Measurements from ENCODE around the gene CHTF18.
"Not testable (repeated sequence)": the region's sequence is repeated elsewhere in the genome, so short reads cannot be mapped to it uniquely, and the experiment has no call there.

CHTF18 gene

DNA sequence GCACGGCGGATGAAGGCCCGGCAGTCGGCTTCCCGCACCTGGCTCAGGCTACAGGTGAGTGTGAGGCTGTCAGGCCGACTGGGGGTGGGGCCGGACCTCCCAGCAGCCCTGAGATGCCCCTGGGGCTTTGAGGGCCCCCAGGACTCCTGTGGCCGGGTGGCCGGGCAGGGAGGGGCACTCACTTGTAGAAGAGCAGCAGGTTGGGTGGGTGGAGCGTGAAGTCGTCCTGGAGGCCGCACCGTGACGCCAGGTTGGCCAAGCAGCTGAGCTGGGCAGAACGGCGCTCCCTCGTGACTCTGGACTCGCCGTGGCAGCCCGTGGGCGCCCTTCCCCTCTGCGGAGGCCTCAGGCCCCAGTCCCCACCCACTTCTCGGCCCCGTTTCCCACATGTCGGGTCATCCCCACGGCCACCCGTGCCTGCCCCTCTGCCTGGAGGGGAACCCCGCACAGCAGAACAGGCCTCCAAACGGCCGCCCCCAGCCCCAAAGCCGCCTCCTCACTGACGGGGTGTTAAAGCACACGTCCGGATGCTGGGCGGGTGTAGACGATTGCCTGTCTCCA, 13.1 kb upstream of the CHTF18 start:
- no peak for DNase-seq (ENCODE audit: low read depth in 3 of 3)

- not testable (repeated sequence) for DNase-seq (ENCODE audit: low read depth in 3 of 3)
Observed at GRCh38 chr16:776298-776697, 12.1 kb upstream of the CHTF18 start.

DNA sequence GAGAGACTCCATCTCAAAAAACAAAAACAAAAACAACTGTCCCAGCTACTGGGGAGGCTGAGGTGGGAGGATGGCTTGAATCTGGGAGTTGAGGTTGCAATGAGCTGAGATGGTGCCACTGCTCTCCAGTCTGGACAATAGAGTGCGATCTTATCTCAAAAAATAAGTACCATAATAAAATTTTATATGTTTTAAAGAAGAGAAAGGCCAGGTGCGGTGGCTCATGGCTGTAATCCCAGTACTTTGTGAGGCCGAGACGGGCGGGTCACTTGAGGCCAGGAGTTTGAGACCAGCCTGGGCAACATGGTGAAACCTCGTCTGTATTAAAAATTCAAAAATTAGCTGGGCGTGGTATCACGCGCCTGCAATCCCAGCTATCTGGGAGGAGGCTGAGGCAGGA, 11.6 kb upstream of the CHTF18 start:
- no peak for DNase-seq (ENCODE audit: low read depth in 3 of 3)

DNA sequence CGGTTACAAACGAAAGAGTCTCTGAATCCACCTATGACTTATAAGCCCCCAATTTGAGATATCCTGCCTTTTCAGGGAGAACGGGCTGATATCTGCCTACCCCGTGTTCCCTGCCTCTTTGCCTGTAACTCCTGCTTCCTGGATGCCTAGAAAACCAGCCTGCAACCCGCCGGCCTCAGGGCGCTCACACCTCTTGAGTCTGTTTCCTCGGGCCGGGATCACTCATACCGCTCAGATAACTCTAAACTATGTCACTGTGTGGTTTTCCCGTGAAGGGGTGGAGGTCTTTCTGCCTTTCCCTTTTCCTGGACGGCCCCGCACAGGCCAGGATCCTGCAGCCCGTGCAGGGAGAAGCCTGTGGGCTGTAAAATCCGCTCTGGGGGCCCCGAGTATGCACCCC, 10.6 kb upstream of the CHTF18 start:
- DNase-seq (ENCODE audit: low read depth in 3 of 3): no peak

DNA sequence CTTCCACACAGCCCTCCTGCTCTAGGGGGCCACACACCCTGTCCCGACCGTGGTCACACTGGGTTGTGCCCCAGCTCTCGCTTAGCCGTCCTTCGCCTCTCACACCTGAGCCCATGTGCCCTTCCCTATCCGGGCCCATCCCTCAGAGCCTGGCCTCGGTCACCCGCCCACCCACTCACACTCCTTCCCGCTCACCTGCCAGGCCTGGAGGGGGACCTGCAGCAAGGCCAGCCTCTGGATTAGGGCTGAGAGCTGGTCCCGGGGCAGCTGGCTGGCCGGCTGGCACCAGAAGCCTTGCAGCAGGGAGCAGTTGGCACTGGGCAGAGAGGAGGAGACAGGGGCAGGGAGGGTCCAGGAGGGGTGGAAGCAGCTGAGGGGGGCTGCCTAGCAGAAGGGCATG, 10.0 kb upstream of the CHTF18 start:
- DNase-seq (ENCODE audit: low read depth in 3 of 3): no peak

GRCh38 chr16:778909-779527, 9.4 kb upstream of the CHTF18 start:
- DNase-seq (ENCODE audit: low read depth in 3 of 3): no peak

DNA sequence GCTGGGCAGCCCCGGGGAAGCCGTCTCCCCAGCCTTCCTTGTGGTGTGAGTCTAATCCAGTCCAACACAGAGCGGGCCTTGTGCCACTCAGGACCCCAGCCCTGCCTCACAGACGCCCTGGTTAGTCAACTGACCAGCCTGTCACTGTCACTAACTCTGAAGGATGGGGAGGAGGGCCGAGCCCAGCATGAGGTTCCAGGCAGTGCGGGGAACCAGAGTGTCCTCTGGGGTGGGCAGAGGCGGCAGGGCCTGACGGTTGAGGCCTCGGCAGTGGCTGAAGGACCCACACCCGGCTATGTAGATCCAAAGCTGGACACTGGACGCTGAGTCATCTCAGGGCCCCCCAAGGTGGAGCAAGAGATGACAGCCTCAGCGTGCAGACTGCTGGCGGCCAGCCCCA, 8.9 kb upstream of the CHTF18 start:
- no peak for DNase-seq (ENCODE audit: low read depth in 3 of 3)

GRCh38 chr16:780296-780695, 8.1 kb upstream of the CHTF18 start:
- no peak for DNase-seq (ENCODE audit: low read depth in 3 of 3)

DNA sequence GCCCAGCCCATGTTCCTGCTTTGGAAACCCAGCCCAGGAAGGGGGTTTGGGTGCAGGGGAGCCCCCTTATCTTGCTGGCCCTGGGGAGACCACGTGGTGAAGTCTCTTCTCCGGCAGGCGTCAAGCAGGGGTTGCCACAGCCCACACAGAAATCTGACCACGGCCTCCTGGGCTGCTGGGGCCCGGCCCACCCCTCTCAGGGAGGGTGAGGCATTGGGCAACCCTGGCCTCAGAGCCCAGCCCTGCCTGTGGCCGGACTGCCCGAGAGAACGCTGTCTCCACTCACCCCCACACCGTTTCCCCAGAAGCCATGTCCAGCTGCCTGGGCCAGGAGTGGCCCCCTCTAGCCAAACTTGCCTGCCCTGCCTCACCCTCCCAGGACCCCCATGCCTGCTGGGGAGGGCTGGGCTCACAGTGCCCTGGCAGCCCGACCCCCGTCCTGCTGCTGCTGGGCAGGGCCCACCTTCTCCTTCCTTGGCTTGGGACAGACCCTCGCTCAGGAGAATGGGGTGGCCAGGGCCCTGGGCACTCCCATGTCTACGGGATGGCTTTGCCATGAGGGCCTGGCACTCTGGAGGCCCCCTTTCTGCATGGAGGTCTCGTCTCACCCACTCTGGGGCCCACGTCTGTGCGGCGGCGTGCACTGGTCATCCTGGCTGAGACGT, 6.9 kb upstream of the CHTF18 start:
- DNase-seq (ENCODE audit: low read depth in 3 of 3): no peak

DNA sequence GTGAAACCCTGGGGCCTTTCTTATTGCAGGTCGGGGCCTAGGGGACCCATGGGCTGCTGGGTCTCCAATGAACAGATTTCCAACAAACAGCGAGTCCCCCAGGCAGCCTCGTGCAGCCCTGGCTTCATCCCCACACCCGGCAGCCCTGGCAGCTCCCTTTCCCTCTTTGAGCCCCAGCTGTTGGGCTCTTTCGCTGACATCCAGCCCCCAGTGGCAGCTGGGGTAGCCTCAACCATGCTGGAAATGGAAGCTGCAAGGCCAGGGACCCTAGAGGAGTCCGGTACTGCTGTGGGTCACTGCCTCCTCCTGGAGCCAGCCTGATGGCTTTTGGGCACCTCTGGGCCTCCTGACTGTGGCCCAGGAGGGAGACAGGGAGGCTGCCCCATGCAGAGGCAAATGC, 6.2 kb upstream of the CHTF18 start:
- DNase-seq (ENCODE audit: low read depth in 3 of 3): no peak

GRCh38 chr16:782766-783403, 5.5 kb upstream of the CHTF18 start:
- no peak for DNase-seq (ENCODE audit: low read depth in 3 of 3)

GRCh38 chr16:783404-784161, 4.8 kb upstream of the CHTF18 start:
- no peak for DNase-seq (ENCODE audit: low read depth in 3 of 3)

GRCh38 chr16:784431-784830, 4.0 kb upstream of the CHTF18 start:
- DNase-seq (ENCODE audit: low read depth in 3 of 3): no peak

DNA sequence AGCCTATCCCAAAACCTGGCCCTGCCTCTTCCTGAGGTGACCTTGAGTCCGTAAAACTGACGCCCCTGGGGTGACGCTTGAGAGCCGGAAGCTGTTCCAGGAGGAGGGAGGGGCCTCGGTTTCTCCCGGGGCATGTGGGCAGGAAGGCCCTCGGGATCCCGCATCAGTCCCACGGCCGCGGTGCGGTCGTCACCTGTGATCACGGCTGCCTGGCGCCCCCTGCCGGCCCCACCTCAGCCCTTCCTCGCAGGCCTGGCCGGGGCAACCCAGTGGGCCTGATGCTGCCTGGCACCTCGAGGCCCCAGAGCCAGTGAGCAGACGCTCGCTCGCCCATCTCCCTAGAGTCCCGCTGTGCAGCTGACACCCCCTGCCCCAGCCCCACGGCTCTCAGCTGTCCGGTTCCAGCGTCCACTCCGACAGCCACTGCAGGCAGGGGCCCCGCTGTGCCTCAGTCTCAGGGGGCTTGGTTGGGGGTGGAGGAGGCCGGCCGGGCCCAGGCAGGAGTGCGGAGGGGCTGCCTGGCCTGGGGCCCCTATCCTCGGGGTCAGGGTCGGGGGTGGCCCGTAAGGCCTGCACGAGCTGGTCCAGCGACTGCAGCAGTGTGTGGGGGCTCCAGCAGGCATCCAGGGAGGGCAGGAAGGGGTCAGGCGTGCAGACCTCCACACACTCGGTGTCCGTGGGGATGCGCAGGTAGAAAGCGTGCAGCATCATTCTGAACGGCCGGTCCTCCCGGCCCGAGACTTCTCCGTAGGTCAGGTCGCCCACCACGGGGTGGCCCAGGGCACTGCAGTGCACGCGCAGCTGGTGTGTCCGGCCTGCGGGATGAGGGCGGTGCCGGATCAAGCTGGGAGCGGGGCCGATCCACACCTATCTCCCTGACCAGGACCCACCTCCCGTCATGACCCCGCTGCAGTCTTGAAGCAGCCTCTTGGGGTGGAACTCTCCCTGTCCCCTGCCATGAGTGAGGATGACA, 2.6 kb upstream of the CHTF18 start:
- DNase-seq (ENCODE audit: low read depth in 3 of 3): peak; percentile 43 to 77 (median 57)

GRCh38 chr16:787321-787966, 976 bp upstream of the CHTF18 start:
- DNase-seq (ENCODE audit: low read depth in 3 of 3): no peak

DNA sequence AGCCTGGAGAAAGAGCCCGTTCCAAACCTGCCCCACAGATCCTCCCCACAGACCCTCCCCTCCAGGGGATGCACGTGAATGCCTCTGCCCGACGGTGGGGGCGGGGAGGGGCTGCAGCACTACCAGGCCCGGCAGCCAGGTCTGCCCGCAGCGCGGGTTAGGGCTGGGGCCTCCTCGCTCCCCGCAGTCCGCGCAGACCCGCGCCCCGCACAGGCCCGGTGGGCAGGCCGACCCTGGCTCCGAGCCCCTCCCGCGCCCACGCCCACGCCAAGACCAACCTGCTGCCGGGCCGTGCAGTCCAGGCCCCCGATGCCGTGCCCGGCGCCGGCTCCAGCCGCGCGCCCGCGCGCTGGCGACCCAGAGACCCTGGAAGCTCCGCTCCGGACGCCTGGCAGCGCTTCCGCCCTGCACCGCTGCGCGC, 432 bp upstream of the CHTF18 start, which contains the start of gene RPUSD1:
RPUSD1 (minus strand) TSS at position 404 of the 421 bp plus-strand sequence. CDS start 644 bp downstream, outside the sequence.
- no peak for DNase-seq (ENCODE audit: low read depth in 3 of 3)

DNA sequence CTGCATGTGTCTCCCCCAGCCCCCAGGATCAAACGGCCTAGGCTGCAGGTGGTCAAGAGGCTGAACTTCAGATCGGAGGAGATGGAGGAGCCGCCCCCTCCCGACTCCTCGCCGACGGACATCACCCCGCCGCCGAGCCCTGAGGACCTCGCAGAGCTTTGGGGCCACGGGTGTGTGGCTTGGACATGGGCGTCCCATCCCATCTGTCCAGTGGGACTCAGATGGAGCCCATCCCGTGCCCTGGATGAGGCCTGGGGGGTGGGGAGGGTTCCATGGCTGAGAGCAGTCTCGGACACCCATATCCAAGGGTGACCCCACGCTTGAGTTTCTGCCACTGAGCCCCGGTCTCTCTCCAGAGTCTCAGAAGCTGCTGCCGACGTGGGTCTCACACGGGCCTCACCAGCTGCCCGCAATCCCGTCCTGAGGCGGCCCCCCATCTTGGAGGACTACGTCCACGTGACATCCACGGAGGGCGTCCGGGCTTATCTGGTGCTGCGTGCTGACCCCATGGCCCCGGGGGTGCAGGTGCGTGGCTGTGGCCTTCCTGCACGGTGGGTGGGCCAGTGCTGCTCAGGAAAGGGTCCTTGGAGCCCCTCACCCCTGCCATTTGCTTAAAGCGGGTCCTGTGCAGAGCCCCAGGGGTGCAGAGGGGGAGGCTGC, 901 bp downstream of the CHTF18 start:
- no peak for DNase-seq (ENCODE audit: low read depth in 3 of 3)

GRCh38 chr16:790086-790485, 1.7 kb downstream of the CHTF18 start:
- DNase-seq (ENCODE audit: low read depth in 3 of 3): no peak

DNA sequence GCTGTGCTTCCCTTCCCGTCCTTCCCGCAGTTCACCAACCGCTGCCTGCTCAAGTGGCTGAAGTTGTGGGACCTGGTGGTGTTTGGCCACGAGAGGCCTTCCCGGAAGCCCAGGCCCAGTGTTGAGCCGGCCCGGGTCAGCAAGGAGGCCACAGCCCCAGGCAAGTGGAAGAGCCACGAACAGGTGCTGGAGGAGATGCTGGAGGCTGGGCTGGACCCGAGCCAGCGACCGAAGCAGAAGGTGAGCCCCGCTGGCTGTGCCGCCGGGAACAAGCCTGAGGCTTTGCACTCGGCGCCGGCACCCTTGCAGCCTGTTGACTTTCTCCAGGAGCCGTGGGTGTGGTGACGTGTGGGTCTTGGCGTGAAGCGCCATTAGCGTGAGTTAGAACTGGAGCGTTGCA, 2.7 kb downstream of the CHTF18 start:
- no peak for DNase-seq (ENCODE audit: low read depth in 3 of 3)

Measured in stimulated activated CD4-positive, alpha-beta T cell treated with anti-CD3 and anti-CD28 coated beads, TNF-alpha, amount 100 ng/mL, for 24 hours (primary cell).